Activated CD8-positive, alpha-beta T cell treated with anti-CD3 and anti-CD28 coated beads for 36 hours (primary cell): Measurements from ENCODE around the gene LYZL6. TPM values are rescaled to one million over a fixed set of nuclear protein-coding genes. Genes with fewer than 3 reads are reported as not detected.

ENCODE experiments used
- ATAC-seq: fragments of 200-7000 bp; cut with Tn5 transposase; one replicate; pipeline ENCODE4 v1.10.0; 2021; ENCODE audit warnings: mild to moderate bottlenecking, moderate library complexity
- CTCF ChIA-PET: fragments of 350-600 bp; sonication (Branson Sonifier 250); formaldehyde crosslinking; loops from one replicate; lab custom pipeline; 2021; ENCODE audit warnings: antibody characterized with exemption; lab: Charles Lee
- POLR2A ChIA-PET: fragments of 350-600 bp; sonication (Branson Sonifier 250); formaldehyde crosslinking; loops from one replicate; lab custom pipeline; 2021; ENCODE audit warnings: antibody characterized with exemption; lab: Charles Lee
- DNase-seq: peaks from one replicate; pipeline ENCODE4 v3.0.0-alpha.2; 2020
- H3K27ac Mint-ChIP-seq: one replicate; pipeline ENCODE4 v1.8.0; 2021; ENCODE audit warnings: mild to moderate bottlenecking, mixed read lengths
- H3K27me3 Mint-ChIP-seq: one replicate; pipeline ENCODE4 v1.8.0; 2021; ENCODE audit warnings: mixed read lengths
- H3K36me3 Mint-ChIP-seq: one replicate; pipeline ENCODE4 v1.8.0; 2021; ENCODE audit warnings: low read depth, mixed read lengths
- H3K4me1 Mint-ChIP-seq: one replicate; pipeline ENCODE4 v1.8.0; 2021; ENCODE audit warnings: low read depth, mixed read lengths
- H3K4me3 Mint-ChIP-seq: one replicate; pipeline ENCODE4 v1.8.0; 2021; ENCODE audit warnings: mild to moderate bottlenecking, moderate library complexity, mixed read lengths
- H3K9me3 Mint-ChIP-seq: one replicate; pipeline ENCODE4 v1.8.0; 2021; ENCODE audit warnings: mixed read lengths
- CTCF ChIP-seq: fragments of 200-600 bp; IDR thresholded peaks from one replicate; pipeline ENCODE4 v1.8.0; 2022; ENCODE audit warnings: antibody characterized with exemption, mild to moderate bottlenecking
- intact Hi-C: fragments of 100-400 bp; cut with micrococcal nuclease; formaldehyde crosslinking; loops from one replicate; pipeline ENCODE4 v1.10.0; 2022
- total RNA-seq, 2 experiments: library from RNA; stranded (reverse); gene quantifications; one replicate each; pipeline ENCODE4 v1.2.3, GENCODE V29; 2021

LYZL6 gene
- total RNA-seq, 2 experiments from 2014 or later = not detected

GRCh38 chr17:35972066-35972465, 28.6 kb upstream of the LYZL6 start:
- no peak overlapping the region for H3K27ac Mint-ChIP-seq
- H3K27me3 Mint-ChIP-seq = no peaks in the 10 kb centered on the region
- no peaks in the 10 kb centered on the region for H3K9me3 Mint-ChIP-seq
- H3K4me1 Mint-ChIP-seq = peaks cover 8% of the 10 kb centered on the region
- ATAC-seq (no peak), DNase-seq (no peak)
- ChIA-PET CTCF (interaction anchor here (1.3 to 11.8 kb wide), 4 partner anchors 10 to 176 kb away, joined by 4 to 299 read pairs (median 24); no protein-coding TSS in a partner anchor), POLR2A (no interaction called here)
- intact Hi-C loops = loop anchor here (5.0 kb wide), 1 partner anchor 100 kb away; no protein-coding TSS in a partner anchor
- no peak for TF ChIP-seq CTCF
- H3K4me3 Mint-ChIP-seq = no peak overlapping the region
- H3K36me3 Mint-ChIP-seq = no peaks in the 10 kb centered on the region

- H3K27me3 Mint-ChIP-seq = no peaks in the 10 kb centered on the region
- H3K4me3 Mint-ChIP-seq = no peak overlapping the region
- no peaks in the 10 kb centered on the region for H3K4me1 Mint-ChIP-seq
- ChIA-PET POLR2A (no interaction called here), CTCF (interaction anchor here (0.6 to 11.8 kb wide), 49 partner anchors 8 to 516 kb away, joined by 3 to 299 read pairs (median 4); partner anchors contain the start of genes CCL14, CCL16, CCL5 and HEATR9)
- H3K9me3 Mint-ChIP-seq = no peaks in the 10 kb centered on the region
- no peak overlapping the region for H3K27ac Mint-ChIP-seq
- DNase-seq = peak; percentile 89
- intact Hi-C loops = loop anchor here (2.0 to 5.0 kb wide), 2 partner anchors 103 to 179 kb away; no protein-coding TSS in a partner anchor
- H3K36me3 Mint-ChIP-seq = no peaks in the 10 kb centered on the region
- peak; percentile 85 for TF ChIP-seq CTCF
- peak; percentile 81 for ATAC-seq
Observed at GRCh38 chr17:35969558-35970380, 26.3 kb upstream of the LYZL6 start.

GRCh38 chr17:35968520-35969054, 25.1 kb upstream of the LYZL6 start:
- intact Hi-C loops = loop anchor here (2.0 kb wide), 1 partner anchor 180 kb away; no protein-coding TSS in a partner anchor
- ATAC-seq = no peak
- CTCF ChIA-PET = interaction anchor here (0.8 to 11.8 kb wide), 27 partner anchors 7 to 184 kb away, joined by 3 to 299 read pairs (median 5); partner anchors contain the start of genes CCL14, CCL16 and HEATR9
- no peak for TF ChIP-seq CTCF
- H3K4me1 Mint-ChIP-seq = no peaks in the 10 kb centered on the region
- H3K27me3 Mint-ChIP-seq = no peaks in the 10 kb centered on the region
- H3K27ac Mint-ChIP-seq = no peak overlapping the region
- H3K4me3 Mint-ChIP-seq = no peak overlapping the region
- POLR2A ChIA-PET = no interaction called here
- H3K36me3 Mint-ChIP-seq = no peaks in the 10 kb centered on the region
- no peaks in the 10 kb centered on the region for H3K9me3 Mint-ChIP-seq
- no peak for DNase-seq

- Mint-ChIP-seq H3K4me1 (no peaks in the 10 kb centered on the region), H3K27me3 (no peaks in the 10 kb centered on the region), H3K4me3 (no peak overlapping the region), H3K36me3 (no peaks in the 10 kb centered on the region), H3K27ac (no peak overlapping the region), H3K9me3 (no peaks in the 10 kb centered on the region)
- DNase-seq (no peak), ATAC-seq (no peak)
- no peak for TF ChIP-seq CTCF
- CTCF ChIA-PET = interaction anchor here (1.6 to 2.1 kb wide), 4 partner anchors 10 to 184 kb away, joined by 4 to 15 read pairs (median 10); no protein-coding TSS in a partner anchor
- POLR2A ChIA-PET = no interaction called here
- intact Hi-C loops = no loop called here
Observed at GRCh38 chr17:35965272-35965671, 21.8 kb upstream of the LYZL6 start.
